GM19193 (cell line): Measurements from ENCODE around the gene C16orf90.

Experiments used
- POLR2A ChIP-seq: IDR thresholded peaks from 4 replicates; pipeline ENCODE4 v1.6.1; 2011; ENCODE audit not compliant: insufficient read depth, insufficient read length; ENCODE audit errors: extremely low read depth

The C16orf90 gene

GRCh38 chr16:3490911-3491629, 4.2 kb downstream of the C16orf90 start:
- TF ChIP-seq POLR2A, result no peak

GRCh38 chr16:3488801-3489200, 6.5 kb downstream of the C16orf90 start:
- TF ChIP-seq POLR2A, result no peak

GRCh38 chr16:3487521-3488410, 7.5 kb downstream of the C16orf90 start:
- TF ChIP-seq POLR2A, result no peak

- no peak for TF ChIP-seq POLR2A
These were observed 8.6 kb downstream of the C16orf90 start for GRCh38 chr16:3486506-3487215.

GRCh38 chr16:3485821-3486505, 9.3 kb downstream of the C16orf90 start:
- no peak for TF ChIP-seq POLR2A

GRCh38 chr16:3485097-3485745, 10.1 kb downstream of the C16orf90 start:
- TF ChIP-seq POLR2A, result no peak

- no peak for TF ChIP-seq POLR2A
These were observed 10.8 kb downstream of the C16orf90 start for GRCh38 chr16:3484318-3485096.

- no peak for TF ChIP-seq POLR2A
These were observed 12.5 kb downstream of the C16orf90 start for GRCh38 chr16:3482659-3483241.

- no peak for TF ChIP-seq POLR2A
These were observed 13.3 kb downstream of the C16orf90 start for GRCh38 chr16:3481696-3482658.

GRCh38 chr16:3480901-3481695, 14.2 kb downstream of the C16orf90 start:
- no peak for TF ChIP-seq POLR2A

- TF ChIP-seq POLR2A, result no peak
These were observed 15.6 kb downstream of the C16orf90 start for GRCh38 chr16:3479654-3480216.

GRCh38 chr16:3478242-3478925, 16.9 kb downstream of the C16orf90 start:
- no peak for TF ChIP-seq POLR2A
